Ectodermal cell (in vitro differentiated cells): ENCODE data around the gene GASK1B.

Experiments used
- H3K27ac ChIP-seq: 2 replicates; pipeline ENCODE4 v1.7.0; 2013; ENCODE audit warnings: mild to moderate bottlenecking, low read depth, low read length; ENCODE audit not compliant: insufficient read depth, poor library complexity, severe bottlenecking
- H3K27me3 ChIP-seq: 2 replicates; pipeline ENCODE4 v1.7.0; 2013; ENCODE audit warnings: mild to moderate bottlenecking, low read length; ENCODE audit not compliant: insufficient read depth, control insufficient read depth, poor library complexity, severe bottlenecking
- H3K36me3 ChIP-seq: one replicate; pipeline ENCODE4 v1.7.0; 2013; ENCODE audit warnings: low read length; ENCODE audit not compliant: control insufficient read depth, insufficient read depth
- H3K4me1 ChIP-seq: one replicate; pipeline ENCODE4 v1.7.0; 2013; ENCODE audit warnings: low read length; ENCODE audit not compliant: control insufficient read depth, insufficient read depth
- H3K4me3 ChIP-seq: 2 replicates; pipeline ENCODE4 v1.7.0; 2013; ENCODE audit warnings: low read depth, low read length, control low read depth; ENCODE audit not compliant: insufficient read depth
- H3K9me3 ChIP-seq: 2 replicates; pipeline ENCODE4 v1.7.0; 2013; ENCODE audit warnings: mild to moderate bottlenecking, low read length, moderate library complexity; ENCODE audit not compliant: control insufficient read depth
- WGBS, 2 experiments: methylation state at CpG; one replicate each; pipeline ENCODE4 v1.1.7; 2013; ENCODE audit warnings: missing lambda C conversion rate in 2 of 2; 5-methylcytosine and 5-hydroxymethylcytosine counted together

GASK1B gene

GRCh38 chr4:158125310-158125709 lies 47.5 kb downstream of the GASK1B start:
- H3K27ac ChIP-seq: no peak overlapping the region
- 76 to 82% methylated on average over 1 of the region's 1 CpG for WGBS, 2 experiments
- no peak overlapping the region for H3K4me3 ChIP-seq
- no peaks in the 10 kb centered on the region for H3K27me3 ChIP-seq
- no peaks in the 10 kb centered on the region for H3K9me3 ChIP-seq
- H3K4me1 ChIP-seq: no peaks in the 10 kb centered on the region
- H3K36me3 ChIP-seq: no peaks in the 10 kb centered on the region
